HG03103 (cell line): ENCODE results near the gene GGTLC2.
"Not testable (repeated sequence)": the region's sequence is repeated elsewhere in the genome, so short reads cannot be mapped to it uniquely, and the experiment has no call there.

ENCODE experiments used
- ATAC-seq: cut with Tn5 transposase; IDR thresholded peaks from one replicate; pipeline ENCODE4 v1.9.1; 2021; ENCODE audit warnings: low read depth; ENCODE audit not compliant: unreplicated experiment

The GGTLC2 gene

DNA sequence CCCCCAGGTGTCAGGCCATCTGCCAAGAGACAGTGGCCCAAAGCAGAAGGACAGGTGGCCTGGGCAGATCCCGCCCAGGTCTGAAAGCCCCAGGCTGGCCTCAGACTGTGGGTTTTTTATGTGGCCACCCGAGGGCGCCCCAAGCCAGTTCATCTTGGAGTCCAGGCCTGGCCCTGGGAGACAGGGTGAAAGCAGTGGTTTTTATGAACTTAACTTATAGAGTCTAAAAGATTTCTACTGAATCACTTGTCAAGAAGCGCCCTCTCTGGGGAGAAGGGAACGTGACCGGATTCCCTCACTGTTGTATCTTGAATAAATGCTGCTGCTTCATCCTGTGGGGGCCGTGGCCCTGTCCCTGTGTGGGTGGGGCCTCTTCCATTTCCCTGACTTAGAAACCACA is 8.2 kb upstream of the GGTLC2 start:
- not testable (repeated sequence) for ATAC-seq

DNA sequence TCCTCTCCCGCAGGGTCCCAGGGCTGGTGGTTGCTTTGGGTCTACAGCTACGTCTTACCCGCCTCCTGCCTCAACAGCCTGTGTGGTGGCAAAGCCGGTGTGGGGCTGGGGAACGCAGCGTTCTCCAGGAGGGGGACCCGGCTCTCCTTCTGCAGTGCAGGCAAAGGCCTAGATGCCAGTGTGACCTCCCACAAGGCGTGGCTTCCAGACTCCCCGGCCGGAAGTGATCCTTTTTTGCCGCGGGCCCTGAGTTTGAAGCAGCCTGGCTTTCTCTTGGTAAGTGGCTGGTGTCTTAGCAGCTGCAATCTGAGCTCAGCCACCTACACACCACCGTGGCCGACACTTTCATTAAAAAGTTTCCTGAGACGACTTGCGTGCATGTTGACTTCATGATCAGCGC is 6.1 kb upstream of the GGTLC2 start:
- not testable (repeated sequence) for ATAC-seq

DNA sequence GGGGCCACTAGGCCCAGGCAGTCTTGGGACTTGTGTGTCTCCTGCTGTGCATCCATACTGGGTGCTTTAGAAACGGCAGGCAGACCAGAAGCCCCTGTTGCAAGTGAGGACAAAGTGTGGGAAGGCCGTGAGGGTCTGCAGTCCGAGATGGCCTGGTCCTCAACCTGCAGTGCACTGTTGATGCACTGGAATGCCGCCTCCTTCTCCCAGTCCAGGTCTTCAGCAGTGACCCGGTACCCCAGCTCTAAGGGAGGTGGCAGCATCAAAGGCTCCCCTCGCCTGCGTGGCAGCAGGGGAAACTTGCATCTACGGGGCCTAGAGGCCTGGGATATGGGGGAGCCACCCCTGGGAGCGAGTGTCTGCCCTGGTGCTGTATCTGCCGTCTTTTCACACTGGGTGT is 2.2 kb upstream of the GGTLC2 start:
- not testable (repeated sequence) for ATAC-seq

DNA sequence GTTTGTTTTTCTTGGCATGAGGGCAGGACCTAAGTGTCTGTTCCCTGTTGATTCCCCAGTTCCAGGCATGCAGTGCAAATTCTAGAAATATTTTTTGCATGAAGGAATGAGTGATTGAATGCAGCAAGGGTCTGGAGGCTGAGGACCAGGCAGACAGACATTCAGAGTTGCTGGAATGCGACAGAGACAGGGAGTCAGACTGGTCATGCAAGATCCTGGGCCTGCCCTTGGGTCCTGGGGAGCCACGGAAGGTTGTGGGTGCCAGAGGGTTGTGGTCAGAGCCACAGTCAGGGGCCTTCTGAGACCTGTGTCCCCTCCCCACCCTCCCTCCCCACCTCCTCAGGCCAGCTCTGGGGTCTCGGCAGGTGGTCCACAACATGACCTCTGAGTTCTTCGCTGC is 1.6 kb downstream of the GGTLC2 start:
- not testable (repeated sequence) for ATAC-seq

DNA sequence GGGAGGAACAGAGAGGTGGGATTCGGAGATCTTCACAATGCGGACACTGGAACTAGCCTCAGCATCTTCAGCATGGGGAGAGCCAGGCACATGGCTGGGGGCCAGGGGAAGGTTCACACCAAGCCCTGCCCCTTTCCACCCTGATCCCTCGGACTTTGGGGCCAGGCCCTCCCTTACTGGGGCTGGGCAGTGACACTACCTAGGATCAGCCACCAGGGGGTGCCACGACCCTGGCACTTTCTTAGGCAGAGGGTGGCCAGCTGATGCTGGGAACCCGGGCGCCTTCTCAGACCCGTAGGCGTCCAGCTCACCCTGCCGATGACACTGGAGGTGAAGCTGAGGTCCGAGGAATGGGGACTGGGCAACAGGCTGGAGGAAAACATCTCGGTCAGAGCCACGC is 3.5 kb downstream of the GGTLC2 start:
- ATAC-seq = not testable (repeated sequence)

DNA sequence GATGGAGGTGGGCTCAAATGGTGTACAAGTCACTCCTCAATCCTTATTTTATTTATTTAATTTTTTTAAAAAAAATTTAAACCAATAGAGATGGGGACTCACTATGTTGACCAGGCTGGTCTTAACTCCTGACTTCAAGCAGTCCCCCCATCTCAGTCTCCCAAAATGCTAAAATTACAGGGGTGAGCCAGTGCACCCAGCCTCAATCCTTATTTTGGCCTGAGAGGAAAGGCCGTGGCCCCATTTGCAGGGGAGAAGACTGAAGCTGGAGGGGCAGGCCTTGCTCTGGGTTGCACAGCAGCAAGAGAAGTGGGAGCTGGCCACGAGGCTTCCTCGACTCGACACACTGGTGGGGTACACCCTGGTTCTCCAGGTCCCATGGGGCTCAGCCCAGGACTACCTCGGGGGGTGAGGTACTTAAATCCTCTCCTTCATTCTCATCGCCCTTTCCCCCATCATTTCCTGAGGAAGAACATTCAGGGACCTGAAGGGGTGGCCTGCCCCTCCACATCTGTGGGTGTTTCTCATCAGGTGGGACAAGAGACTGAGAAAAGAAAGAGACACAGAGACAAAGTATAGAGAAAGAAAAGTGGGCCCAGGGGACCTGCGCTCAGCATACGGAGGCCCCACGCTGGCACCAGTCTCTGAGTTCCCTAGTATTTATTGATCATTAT is 4.6 kb downstream of the GGTLC2 start:
- ATAC-seq = not testable (repeated sequence)

DNA sequence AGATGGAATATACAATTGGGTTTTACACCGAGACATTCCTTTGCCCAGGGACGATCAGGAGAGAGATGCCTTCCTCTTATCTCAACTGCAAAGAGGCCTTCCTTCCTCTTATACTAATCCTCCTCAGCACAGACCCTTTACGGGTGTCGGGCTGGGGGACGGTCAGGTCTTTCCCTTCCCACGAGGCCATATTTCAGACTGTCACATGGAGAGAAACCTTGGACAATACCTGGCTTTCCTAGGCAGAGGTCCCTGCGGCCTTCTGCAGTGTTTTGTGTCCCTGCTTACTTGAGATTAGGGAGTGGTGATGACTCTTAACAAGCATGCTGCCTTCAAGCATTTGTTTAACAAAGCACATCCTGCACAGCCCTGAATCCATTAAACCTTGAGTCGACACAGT is 5.3 kb downstream of the GGTLC2 start:
- ATAC-seq = not testable (repeated sequence)

DNA sequence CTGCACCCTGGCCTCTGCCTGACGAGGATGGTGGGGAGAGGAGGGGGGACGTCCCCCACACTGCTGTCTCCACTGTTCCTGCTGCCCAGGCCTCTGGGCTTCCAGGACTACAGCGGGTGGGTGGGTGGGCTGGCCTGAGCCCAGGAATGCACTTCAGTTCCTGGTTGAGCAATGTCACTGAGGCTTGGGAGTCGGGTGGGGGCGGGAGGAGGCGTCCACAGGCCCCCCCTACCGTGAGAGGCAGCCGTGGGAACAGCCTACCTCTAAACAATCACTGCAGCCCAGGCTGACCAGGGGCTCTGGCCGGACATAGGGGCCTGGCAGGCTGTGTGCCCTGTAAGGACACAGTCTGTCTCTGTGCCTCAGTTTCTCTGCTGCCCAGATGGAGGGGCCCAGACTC is 6.0 kb downstream of the GGTLC2 start:
- not testable (repeated sequence) for ATAC-seq

DNA sequence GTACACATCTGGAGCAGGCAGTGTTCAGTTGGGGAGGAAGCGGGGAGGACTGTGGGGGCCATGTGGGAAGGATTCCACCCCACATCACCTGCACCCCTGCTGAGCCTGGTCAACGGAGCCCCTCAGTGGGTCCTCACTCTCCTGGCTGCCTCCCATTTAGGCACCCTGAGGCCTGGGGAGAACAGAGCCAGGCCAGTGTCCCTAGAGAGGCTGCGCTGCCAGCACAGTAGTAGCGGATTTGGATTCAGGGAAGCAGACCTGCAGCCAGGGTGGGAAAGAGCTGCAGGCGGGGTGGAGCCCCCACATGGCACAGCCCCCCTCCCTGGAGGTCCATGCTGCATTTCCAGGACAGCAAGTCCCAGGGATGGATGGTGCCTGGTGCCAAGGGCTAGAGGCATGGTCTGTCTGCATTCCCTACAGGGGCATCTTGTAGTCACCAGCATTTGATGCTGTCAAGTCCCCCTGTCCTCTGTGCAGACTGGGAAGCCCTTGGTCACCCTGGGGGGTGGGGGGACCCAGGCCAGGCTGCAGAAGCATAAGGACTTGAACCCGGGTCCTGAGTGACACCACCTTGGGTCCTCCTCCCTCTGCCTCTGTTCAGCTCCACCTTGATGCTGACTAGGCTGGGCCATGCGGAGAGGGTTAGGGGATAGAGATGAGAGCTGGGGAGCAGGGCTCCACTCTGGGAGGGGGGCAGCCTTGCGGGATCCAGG is 6.5 kb downstream of the GGTLC2 start:
- not testable (repeated sequence) for ATAC-seq

DNA sequence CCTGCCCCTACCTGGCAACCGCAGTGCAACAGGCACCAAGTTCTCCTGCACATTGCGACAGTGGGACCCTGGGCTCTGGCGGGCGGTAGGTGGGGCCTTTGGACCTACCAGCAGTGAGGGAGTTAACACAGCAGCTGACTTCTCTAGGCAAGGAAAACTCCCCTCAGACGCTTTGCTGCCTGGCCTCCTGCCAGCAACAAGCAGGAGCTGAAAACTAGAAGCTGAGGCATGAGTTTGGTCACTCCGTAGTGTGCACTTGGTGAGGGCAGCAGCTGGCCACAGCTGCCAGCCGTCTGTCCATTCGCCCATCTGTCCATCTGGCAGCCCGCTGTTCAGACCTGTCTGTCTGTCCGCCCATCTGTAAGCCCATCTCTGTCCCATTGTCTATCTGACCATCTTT is 7.2 kb downstream of the GGTLC2 start:
- not testable (repeated sequence) for ATAC-seq

DNA sequence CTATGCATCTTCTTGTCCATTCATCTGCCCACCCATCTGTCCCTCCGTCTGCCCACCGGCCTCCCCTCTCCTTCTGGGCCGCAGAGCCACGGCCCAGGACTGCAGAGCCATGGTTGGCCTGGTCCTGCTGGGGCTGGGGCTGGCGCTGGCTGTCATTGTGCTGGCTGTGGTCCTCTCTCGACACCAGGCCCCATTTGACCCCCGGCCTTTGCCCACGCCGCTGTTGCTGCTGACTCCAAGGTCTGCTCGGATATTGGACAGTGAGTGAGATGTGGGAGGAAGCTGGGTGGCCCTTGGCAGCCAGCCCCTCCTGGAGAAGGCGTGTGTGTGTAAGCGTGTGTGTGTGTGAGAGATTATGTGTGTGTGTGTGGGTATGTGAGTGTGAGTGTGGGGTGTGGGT is 7.7 kb downstream of the GGTLC2 start:
- ATAC-seq = not testable (repeated sequence)

DNA sequence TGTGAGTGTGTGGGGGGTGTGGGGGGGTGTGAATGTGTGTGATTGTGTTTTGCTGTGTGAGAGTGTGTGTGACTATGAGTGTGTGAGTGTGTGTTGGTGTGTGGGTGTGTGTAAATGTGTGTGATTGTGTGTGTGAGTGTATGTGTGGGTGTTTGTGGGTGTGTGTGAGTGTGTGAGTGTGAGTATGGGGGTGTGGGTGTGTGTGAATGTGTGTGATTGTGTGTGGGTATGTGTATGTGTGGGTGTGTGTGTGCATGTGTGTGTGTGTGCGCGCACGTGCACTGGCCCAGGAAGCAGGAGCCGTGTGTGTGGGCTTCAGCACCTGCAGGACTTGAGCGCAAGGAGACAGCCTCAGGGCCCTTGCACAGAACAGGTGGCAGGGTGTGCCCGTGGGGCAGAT is 8.2 kb downstream of the GGTLC2 start:
- ATAC-seq = not testable (repeated sequence)

DNA sequence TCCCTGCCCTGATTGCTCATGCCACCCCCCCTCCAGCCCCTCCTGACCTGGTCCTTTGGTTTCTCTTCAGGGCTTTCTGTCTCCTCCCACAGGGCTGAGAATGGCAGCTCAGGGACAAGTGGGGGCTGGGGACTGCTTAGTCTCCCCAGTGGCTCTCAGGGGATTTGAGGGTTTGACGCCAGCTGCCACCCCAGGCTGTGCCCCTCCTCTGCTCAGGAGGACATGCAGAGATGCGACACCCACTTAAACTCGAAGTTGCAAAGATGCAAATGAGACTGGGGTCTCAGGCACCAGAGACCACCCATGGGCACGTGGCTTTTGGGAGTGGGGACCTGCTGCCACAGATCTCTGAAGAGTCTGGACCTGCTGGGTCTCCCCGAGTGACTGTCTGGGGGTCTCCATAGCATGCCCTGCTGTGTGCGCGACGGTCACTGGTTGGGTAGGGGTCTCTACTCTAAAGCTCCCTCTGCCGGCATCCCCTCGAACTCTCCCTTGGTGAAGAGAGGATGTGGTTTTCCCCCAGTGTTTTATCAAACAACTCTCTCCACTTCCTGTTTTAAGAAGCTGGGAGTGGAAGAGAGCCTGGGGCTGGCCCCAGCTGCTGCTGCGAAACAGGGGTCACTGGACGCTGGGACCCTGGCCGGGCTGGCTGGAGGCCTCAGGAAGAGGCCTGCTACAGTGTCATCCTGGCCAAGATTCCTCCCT is 9.4 kb downstream of the GGTLC2 start:
- ATAC-seq = not testable (repeated sequence)

DNA sequence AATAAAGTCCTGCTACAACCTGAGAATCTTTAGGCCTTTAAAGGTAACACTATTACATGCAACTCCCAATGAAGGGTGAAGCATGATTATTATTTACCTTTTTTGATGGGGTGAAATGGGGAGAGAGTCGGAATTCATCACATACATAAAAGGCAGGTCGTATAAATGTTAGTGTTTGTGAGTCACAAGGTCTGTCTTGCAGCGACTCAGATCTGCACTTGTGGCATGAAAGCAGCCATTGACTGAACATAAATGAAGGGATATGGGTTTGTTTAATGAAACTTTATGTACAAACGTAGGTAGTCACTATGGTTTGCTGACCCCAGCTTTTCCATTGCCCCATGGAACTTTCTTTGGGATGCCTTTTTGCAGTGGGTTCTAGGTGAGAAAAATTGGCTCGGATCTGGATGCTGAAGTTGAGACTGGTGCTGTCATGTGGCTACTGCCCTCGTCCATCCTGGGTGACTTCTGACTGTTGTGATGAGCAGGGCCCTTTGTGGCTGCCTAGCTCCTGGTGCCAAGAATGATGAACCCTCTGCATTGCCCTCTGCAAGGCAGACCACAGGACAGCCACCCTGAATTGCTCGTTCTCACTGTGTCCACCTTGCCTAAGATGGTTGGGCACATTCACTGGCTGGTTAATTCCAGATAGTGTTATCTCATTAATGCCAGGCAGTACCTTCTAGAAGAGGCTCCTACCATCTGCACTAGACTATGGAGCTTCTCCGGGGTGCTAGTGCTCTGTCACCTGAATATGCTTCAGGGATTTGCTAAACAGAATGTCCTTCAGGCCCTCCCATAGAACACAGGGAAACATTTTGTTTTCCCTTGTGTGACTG is 11.3 kb downstream of the GGTLC2 start:
- no peak for ATAC-seq

DNA sequence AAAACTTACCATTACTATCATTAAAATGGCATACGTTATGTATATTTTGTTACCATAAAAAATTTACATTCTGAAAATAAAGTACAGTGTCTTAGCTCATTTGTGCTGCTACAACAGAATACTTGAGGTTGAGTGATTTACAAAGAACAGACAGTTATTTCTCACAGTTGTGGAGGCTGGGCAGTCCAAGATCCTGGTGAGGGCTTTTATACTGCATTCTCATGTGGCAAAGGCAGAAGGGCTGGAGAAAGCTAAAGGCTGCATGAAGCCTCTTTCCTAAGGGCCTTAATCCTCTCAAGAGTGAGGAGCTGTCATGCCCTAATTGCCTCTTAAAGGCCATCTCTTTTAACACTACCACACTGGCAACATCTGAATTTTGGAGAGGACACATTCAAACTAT is 13.3 kb downstream of the GGTLC2 start:
- no peak for ATAC-seq

DNA sequence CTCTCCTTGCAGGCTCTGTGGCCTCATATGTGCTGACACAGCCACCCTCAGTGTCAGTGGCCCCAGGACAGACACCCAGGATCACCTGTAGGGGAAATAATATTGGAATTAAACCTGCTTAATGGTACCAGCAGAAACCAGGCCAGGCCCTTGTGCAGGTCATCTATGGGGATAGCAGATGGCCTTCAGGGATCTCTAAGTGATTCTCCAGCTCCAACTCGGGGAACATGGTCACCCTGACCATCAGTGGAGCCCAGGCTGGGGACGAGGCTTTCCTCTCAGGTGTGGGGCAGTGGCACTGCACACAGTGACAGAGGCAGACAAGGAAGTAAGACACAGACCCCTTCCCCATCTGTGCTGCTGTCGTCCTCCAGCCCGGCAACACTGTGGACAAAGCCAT is 16.9 kb downstream of the GGTLC2 start:
- ATAC-seq = no peak

DNA sequence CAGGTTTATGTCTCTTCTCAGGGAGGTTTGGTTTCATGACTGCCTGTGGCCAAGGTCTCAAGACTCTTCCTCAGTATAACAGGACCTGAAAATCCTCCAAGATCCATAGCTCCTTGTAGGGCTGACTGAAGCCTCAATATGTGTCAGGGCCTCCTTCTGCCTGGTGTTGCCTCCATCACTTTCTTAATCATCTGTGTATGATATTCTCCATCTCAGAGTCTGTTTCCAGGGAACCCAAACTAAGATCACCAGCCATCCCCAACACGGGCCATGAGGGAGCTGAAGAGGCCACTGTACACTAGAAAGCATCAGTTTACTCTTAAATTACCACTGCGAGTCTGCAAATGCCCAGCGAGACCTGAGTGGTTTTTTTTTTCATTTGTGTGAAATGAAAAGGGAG is 17.7 kb downstream of the GGTLC2 start:
- ATAC-seq = no peak

DNA sequence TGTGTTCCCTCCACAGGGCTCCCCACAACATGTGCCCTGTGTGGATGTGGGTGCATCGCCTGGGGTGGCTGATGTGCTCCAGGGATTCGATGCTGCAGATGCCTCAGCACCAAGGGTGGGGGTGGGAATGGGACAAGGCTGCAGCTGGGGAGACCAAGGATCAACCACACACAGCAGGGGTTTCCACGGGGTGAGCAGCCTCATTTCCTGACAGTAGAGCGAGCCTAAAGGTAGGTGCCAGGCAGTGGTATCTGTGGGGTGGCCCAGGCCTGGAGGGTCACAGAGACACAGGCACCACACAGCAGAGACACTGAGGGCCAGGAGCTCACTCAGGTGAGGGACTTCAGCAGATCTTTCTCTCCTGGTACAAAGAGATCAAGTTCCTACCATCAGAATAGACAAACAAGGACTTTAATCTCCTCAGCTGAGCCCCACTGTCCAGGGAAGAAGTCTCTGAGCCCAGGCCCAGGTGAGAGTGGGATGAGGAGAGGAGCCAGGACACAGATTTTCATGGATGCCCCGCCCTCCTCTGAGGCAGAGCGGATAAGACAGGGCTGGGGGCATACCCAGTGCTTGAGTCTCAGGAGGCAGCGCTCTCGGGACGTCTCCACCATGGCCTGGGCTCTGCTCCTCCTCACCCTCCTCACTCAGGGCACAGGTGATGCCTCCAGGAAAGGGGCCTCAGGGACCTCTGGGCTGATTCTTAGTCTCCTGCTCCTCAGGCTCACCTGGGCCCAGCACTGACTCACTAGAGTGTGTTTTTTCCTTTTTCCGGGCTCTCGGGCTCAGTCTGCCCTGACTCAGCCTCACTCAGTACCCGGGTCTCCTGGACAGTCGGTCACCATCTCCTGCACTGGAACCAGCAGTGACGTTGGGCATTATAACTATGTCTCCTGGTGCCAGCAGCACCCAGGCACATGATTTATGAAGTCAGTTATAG is 19.7 kb downstream of the GGTLC2 start:
- no peak for ATAC-seq

DNA sequence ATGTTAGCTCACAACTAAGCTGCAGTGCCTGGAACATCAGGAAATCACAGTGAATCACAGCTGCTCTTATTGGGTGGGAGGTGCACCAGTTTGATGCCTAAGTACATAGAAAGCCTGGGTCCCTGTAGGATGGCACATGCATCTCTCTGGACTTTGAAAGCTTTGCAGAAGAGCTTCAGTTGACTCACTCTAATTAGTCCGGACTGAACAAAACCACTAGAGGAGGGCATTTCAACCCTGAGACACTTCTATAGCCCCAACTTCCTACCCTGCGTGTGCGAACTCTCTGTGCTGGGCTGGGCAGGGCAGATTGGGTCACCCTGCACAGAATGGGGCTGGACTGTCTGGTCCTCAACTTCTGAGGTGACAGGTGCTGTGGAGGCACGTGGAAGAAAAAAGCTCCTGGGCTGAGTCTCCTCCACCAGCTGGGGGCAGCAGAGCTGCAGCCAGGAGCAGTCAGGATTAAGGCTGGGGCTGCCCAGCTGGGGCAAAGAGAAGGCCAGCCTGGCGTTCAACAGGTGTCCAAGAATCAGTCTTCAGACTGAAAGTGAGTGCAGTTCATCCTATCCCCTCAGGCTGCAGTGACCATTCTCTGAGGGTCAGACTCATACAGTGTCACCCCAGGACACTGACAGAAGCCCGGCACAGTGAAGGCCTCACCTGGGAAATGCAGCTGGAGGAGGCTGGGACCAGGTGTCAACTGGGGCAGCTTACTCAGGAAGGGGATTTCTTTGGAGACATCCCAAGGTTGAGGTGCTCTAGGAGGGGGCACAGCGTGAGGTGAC is 22.1 kb downstream of the GGTLC2 start:
- no peak for ATAC-seq
